Hepatocyte (in vitro differentiated cells): ENCODE results near the gene PKP1.

ENCODE experiments used
- EZH2 ChIP-seq: fragments of 200-600 bp; sonication (generic); IDR thresholded peaks from 2 replicates; pipeline ENCODE4 v1.6.1; 2016; ENCODE audit warnings: antibody characterized with exemption, mild to moderate bottlenecking, borderline replicate concordance
- TF ChIP-seq, protein P1 (sequence below): fragments of 200-600 bp; sonication (generic); IDR thresholded peaks from 2 replicates; pipeline ENCODE4 v1.5.1; 2016; ENCODE audit warnings: antibody characterized with exemption, mild to moderate bottlenecking; ENCODE audit not compliant: poor library complexity

DNA sequence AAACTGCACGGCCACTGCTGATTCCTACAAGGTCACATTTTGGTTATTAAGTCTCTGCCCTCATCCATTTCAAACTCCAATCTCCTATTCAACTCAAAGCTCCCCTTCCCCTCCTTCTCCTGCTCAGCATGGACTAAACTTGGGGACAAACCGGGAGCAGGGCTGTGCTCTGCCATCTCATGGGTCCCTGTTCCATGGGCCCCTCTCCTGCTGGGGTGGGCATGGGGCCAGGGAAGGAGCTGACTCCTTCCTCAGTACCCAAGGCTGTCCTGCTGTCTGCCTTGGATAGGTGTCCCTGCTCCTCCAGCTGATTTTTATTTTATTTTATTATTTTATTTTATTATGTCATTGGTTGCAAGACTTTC, 67.0 kb downstream of the PKP1 start:
- TF ChIP-seq, protein P1, sequence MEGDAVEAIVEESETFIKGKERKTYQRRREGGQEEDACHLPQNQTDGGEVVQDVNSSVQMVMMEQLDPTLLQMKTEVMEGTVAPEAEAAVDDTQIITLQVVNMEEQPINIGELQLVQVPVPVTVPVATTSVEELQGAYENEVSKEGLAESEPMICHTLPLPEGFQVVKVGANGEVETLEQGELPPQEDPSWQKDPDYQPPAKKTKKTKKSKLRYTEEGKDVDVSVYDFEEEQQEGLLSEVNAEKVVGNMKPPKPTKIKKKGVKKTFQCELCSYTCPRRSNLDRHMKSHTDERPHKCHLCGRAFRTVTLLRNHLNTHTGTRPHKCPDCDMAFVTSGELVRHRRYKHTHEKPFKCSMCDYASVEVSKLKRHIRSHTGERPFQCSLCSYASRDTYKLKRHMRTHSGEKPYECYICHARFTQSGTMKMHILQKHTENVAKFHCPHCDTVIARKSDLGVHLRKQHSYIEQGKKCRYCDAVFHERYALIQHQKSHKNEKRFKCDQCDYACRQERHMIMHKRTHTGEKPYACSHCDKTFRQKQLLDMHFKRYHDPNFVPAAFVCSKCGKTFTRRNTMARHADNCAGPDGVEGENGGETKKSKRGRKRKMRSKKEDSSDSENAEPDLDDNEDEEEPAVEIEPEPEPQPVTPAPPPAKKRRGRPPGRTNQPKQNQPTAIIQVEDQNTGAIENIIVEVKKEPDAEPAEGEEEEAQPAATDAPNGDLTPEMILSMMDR: no peak
- TF ChIP-seq EZH2: no peak
